ENCODE data around the gene COL9A3.

The COL9A3 gene

GRCh38 chr20:62809530-62810428, 7.1 kb upstream of the COL9A3 start:
- in situ Hi-C loops (cut with MboI; ENCODE audit: low sequenced_read_pairs): no loop called here

- in situ Hi-C loops (cut with MboI; ENCODE audit: low sequenced_read_pairs): no loop called here
These were observed 5.5 kb upstream of the COL9A3 start for GRCh38 chr20:62811320-62811719.

DNA sequence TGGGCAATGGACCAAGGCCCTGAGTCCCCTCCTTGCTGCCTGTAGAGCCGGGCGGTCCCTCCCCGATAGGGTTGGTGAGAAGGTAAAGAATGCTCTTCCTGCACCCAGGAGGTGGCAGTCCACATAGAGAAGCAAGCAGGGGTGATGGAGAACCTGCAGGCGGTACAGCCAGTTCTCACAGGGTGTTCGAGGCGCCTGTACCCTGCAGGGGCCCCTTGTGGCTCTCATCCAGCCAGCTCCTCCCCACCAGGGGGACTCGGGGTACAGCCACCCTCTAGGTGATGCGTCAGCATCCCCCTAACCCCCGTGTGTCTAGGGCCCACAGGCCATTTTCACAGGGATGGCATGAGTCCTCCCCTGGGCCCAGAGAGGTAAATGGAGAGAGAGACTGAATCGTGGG, 5.1 kb upstream of the COL9A3 start:
- in situ Hi-C loops (cut with MboI; ENCODE audit: low sequenced_read_pairs): no loop called here

DNA sequence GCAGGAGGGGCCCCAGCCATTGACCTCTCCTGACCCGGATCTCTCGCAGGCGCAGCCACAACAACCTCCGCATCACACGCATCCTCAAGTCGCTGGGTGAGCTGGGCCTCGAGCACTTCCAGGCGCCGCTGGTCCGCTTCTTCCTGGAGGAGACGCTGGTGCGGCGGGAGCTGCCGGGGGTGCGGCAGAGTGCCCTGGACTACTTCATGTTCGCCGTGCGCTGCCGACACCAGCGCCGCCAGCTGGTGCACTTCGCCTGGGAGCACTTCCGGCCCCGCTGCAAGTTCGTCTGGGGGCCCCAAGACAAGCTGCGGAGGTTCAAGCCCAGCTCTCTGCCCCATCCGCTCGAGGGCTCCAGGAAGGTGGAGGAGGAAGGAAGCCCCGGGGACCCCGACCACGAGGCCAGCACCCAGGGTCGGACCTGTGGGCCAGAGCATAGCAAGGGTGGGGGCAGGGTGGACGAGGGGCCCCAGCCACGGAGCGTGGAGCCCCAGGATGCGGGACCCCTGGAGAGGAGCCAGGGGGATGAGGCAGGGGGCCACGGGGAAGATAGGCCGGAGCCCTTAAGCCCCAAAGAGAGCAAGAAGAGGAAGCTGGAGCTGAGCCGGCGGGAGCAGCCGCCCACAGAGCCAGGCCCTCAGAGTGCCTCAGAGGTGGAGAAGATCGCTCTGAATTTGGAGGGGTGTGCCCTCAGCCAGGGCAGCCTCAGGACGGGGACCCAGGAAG, 4.5 kb upstream of the COL9A3 start:
- in situ Hi-C loops (cut with MboI; ENCODE audit: low sequenced_read_pairs): no loop called here

DNA sequence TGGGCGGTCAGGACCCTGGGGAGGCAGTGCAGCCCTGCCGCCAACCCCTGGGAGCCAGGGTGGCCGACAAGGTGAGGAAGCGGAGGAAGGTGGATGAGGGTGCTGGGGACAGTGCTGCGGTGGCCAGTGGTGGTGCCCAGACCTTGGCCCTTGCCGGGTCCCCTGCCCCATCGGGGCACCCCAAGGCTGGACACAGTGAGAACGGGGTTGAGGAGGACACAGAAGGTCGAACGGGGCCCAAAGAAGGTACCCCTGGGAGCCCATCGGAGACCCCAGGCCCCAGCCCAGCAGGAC, 4.0 kb upstream of the COL9A3 start:
- in situ Hi-C loops (cut with MboI; ENCODE audit: low sequenced_read_pairs): no loop called here

DNA sequence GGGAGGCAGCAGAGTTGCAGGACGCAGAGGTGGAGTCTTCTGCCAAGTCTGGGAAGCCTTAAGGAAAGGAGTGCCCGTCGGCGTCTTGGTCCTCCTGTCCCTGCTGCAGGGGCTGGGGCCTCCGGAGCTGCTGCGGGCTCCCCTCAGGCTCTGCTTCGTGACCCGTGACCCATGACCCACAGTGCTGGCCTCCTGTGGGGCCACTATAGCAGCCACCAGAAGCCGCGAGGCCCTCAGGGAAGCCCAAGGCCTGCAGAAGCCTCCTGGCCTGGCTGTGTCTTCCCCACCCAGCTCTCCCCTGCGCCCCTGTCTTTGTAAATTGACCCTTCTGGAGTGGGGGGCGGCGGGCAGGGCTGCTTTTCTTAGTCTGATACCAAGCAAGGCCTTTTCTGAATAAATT, 3.3 kb upstream of the COL9A3 start:
- in situ Hi-C loops (cut with MboI; ENCODE audit: low sequenced_read_pairs): no loop called here

- in situ Hi-C loops (cut with MboI; ENCODE audit: low sequenced_read_pairs): no loop called here
These were observed 2.7 kb upstream of the COL9A3 start for GRCh38 chr20:62814060-62814708.

- in situ Hi-C loops (cut with MboI; ENCODE audit: low sequenced_read_pairs): no loop called here
These were observed 2.2 kb upstream of the COL9A3 start for GRCh38 chr20:62814709-62815065.

GRCh38 chr20:62815066-62815991, 1.5 kb upstream of the COL9A3 start:
- in situ Hi-C loops (cut with MboI; ENCODE audit: low sequenced_read_pairs): no loop called here

DNA sequence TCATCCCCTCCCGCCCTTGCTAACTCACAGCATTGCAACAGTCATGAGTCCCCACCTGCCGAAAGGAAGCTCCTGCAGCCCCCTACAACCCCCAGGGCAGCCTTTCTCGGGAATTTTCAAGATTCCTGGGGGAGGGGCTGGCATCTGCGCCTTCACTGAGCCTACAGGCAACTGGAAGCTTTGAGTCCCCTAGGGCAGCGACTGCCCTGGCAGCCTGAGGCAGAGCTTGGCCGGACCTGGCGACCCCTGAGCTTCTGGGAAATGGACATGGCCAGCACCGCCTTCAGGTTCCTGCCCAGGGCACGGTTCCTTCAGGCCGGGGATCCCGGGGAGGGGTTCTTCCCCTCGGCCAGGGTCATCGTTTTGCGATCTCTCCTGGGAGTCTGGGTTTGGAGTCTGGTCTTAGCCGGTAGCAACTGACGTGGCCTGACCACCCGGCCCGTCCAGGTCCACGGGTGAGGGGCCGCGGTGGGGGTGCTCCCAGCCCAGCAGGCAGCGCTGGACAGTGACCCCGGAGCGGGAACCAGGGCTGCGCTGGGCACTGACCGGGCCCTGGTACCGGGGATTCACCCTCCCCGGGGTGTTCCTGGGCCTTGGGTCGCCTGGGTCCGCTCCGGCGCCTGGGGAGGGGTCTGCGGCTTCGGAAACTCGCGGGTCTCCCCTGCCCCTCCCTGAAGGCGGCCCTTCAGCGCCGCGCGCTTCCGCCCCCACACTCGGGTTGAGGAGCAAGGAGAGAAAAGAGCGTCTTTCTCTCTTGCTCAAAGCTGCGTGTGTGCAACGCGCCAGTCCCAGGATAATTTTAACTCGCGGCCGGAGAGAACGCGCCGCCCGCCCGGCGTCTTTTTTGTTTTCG, 593 bp upstream of the COL9A3 start:
- in situ Hi-C loops (cut with MboI; ENCODE audit: low sequenced_read_pairs): no loop called here

DNA sequence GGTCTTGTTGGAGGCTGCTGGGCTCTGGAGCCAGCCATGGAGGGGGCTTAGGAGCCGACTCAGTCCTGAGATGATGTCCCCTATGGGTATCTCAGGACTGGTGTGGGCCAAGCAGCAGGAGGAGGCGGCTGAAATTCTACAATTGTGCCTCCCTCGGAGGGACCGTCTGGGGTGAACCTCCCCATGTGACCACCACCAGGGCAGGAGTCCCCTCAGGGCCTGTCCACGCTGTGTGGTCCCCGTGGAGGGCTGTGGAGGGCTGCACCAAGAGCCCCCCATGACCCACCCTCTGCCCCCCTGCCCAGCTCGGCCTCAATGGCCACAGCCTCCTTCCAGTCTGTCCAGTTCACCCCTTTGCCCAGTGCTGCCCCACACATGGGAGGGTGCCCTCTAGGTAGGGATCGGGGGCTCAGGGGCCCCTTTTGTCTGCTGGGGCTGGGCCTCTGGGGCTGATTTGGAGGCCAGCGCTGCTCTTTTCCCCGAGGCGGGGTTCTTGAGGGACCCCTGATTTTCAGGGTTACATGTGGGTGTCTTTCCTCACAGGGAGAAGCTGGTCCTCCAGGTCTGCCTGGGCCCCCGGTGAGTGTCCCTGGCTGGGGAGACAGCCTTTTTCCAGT, 1.2 kb downstream of the COL9A3 start:
- in situ Hi-C loops (cut with MboI; ENCODE audit: low sequenced_read_pairs): no loop called here

DNA sequence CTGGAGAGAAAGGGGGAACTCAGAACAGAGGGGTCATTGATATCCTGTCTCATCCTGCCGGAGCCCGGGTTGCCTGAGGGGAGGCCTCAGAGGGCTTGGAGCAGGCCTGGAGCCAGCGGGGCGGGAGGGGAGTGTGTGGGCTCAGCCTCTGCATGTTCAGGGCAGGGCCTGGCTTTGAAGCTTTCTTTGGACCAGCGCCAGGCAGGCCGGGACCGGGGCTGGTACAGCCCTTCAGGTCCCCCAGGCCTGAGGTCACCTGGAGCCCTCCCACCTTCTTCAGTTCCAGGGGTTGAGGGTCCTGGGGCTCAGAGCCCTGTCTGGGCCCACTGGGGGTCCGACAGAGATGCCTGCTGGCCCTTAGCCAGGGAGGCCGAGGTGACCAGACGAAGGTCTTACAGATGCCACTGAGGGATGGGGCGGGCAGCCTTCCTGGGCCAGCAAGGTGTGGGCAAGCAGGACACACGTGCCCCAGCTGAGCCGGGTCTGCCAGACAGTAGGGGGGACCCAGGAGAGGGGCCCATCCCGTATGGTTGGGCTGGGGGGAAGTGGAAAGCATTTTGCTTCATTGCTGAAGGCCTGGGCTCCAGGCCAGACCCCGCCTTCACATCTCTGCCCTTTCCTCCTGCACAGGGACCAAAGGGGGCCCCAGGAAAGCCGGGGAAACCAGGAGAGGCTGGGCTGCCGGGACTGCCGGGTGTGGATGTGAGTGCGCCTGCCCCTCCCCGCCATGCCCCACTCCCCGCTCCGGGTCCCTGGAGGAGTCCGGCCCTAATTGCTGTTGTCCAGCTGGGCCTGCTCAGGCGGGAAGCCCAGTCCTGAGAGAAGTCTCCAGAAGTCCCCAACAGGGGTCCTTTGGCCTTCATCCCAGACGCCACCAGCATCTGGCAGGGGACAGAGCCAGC, 2.0 kb downstream of the COL9A3 start:
- in situ Hi-C loops (cut with MboI; ENCODE audit: low sequenced_read_pairs): no loop called here

GRCh38 chr20:62819494-62820174, 2.8 kb downstream of the COL9A3 start:
- in situ Hi-C loops (cut with MboI; ENCODE audit: low sequenced_read_pairs): no loop called here

- in situ Hi-C loops (cut with MboI; ENCODE audit: low sequenced_read_pairs): no loop called here
These were observed 3.5 kb downstream of the COL9A3 start for GRCh38 chr20:62820208-62820961.

GRCh38 chr20:62820962-62821725, 4.3 kb downstream of the COL9A3 start:
- in situ Hi-C loops (cut with MboI; ENCODE audit: low sequenced_read_pairs): no loop called here

- in situ Hi-C loops (cut with MboI; ENCODE audit: low sequenced_read_pairs): no loop called here
These were observed 4.9 kb downstream of the COL9A3 start for GRCh38 chr20:62821726-62822210.
